Measurements from ENCODE around the gene ZNF521.

- TF ChIP-seq, protein P1, sequence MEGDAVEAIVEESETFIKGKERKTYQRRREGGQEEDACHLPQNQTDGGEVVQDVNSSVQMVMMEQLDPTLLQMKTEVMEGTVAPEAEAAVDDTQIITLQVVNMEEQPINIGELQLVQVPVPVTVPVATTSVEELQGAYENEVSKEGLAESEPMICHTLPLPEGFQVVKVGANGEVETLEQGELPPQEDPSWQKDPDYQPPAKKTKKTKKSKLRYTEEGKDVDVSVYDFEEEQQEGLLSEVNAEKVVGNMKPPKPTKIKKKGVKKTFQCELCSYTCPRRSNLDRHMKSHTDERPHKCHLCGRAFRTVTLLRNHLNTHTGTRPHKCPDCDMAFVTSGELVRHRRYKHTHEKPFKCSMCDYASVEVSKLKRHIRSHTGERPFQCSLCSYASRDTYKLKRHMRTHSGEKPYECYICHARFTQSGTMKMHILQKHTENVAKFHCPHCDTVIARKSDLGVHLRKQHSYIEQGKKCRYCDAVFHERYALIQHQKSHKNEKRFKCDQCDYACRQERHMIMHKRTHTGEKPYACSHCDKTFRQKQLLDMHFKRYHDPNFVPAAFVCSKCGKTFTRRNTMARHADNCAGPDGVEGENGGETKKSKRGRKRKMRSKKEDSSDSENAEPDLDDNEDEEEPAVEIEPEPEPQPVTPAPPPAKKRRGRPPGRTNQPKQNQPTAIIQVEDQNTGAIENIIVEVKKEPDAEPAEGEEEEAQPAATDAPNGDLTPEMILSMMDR (conservative IDR thresholded peaks at IDR 0.05; ENCODE audit: low read depth, low read length), result no peak
- no peak for TF ChIP-seq EZH2 (IDR thresholded peaks at IDR 0.05; ENCODE audit: borderline replicate concordance, low read depth, low read length, poor library complexity, severe bottlenecking)
Observed at GRCh38 chr18:25275412-25276001, 76.5 kb downstream of the ZNF521 start.
